Adipose tissue (tissue), 3 donors: ENCODE data around the gene RRBP1. TPM values are rescaled to one million over a fixed set of nuclear protein-coding genes. Genes with fewer than 3 reads are reported as not detected.

ENCODE experiments used
- H3K27ac ChIP-seq: one replicate; pipeline ENCODE4 v1.5.1; 2013; ENCODE audit warnings: low read depth, low read length
- WGBS, 3 donors: extraction: QIAGEN DNeasy Blood & Tissue Kit; methylation state at CpG; one replicate each; pipeline ENCODE4 v1.1.7; 2013; 5-methylcytosine and 5-hydroxymethylcytosine counted together
- polyA plus RNA-seq, 3 donors: library from polyadenylated mRNA; stranded (reverse); fragments of 200-250 nt; gene quantifications; one replicate each; pipeline ENCODE4 v1.2.3, GENCODE V29; 2013
- donor health status: healthy with polysubstance abuse.
- donor health status: Bipolar disorder and iron deficiency.
- donor health status: healthy.

Gene RRBP1
- polyA plus RNA-seq, 3 donors, result 50.9 to 227 (median 80.2) TPM

DNA sequence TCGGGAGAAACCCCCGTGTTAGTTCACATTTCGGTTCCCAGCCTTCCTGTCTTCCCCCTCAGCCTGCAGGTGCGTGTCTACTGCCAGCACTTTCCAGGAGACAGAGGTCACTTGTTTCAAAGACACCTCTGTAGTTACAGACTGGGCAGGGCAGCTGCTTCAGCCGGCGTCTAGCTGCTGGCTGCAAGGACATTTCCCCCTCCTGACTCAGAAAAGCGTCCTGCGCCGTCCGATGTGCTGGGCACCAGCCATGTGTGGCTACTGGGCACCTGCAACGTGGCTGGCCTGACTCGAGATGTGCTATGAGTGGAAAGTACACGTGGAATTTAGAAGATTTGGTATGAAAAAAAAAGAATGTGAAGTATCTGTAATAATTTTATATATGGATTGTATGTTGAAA lies 37.6 kb downstream of the RRBP1 start:
- no peak overlapping the region for H3K27ac ChIP-seq
- WGBS, 3 donors, result 42 to 88% (median 83%) methylated on average over 13 of the region's 13 CpGs

GRCh38 chr20:17643531-17644188 lies 38.4 kb downstream of the RRBP1 start:
- H3K27ac ChIP-seq, result no peak overlapping the region
- WGBS, 3 donors, result 43 to 79% (median 76%) methylated on average over 10 of the region's 10 CpGs

GRCh38 chr20:17642404-17643269 lies 39.4 kb downstream of the RRBP1 start:
- 48 to 85% (median 81%) methylated on average over 19 of the region's 19 CpGs for WGBS, 3 donors
- H3K27ac ChIP-seq, result no peak overlapping the region

DNA sequence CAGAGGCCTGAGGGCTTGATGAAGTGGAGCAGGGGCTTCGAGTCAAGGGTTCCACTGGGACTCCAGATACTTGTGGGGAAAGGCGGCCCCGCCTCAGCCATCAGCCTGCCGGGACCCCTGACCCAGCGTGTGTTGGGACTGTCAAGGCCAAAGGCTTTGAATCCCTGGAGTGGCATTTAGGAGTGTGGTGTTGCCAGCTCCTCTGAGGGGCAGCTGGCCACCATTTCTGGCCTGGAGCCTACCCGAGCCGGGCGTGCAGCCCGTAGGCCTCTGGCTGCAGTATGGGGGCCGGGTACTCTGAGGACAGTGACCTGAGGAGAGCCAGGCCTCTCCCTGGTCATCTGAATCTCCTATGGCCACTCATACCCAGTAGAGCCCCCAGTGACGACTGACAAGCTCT lies 40.0 kb downstream of the RRBP1 start:
- H3K27ac ChIP-seq, result no peak overlapping the region
- 38 to 86% (median 71%) methylated on average over 11 of the region's 11 CpGs for WGBS, 3 donors

- 60 to 80% (median 71%) methylated on average over 18 of the region's 18 CpGs for WGBS, 3 donors
- no peak overlapping the region for H3K27ac ChIP-seq
Observed at GRCh38 chr20:17641520-17641964, 40.5 kb downstream of the RRBP1 start.

DNA sequence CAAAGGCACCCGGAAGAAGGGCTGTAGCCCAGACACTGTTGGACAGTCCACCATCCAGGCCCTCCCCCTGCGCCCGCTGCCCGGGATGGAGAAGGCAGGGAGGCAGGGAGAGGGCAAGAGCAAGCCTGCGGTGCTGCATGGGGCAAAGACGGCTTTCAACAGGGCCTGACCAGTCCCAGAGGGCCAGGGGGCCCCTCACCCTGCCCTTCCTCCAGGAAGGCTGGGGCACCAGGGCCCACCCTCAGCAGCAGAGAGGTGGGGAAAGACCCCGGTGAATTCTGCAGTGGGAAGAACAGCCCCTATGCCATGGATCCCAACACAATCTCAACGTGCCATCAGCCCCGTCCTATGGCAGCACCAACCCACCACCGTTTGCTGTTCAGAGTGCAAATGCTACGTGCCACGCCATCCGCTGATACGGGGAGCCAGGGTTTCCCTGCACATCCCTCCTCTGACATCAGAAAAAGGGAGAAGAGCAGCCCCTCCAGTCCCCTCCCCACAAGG lies 41.1 kb downstream of the RRBP1 start:
- H3K27ac ChIP-seq, result no peak overlapping the region
- 60 to 93% (median 88%) methylated on average over 14 of the region's 14 CpGs for WGBS, 3 donors

DNA sequence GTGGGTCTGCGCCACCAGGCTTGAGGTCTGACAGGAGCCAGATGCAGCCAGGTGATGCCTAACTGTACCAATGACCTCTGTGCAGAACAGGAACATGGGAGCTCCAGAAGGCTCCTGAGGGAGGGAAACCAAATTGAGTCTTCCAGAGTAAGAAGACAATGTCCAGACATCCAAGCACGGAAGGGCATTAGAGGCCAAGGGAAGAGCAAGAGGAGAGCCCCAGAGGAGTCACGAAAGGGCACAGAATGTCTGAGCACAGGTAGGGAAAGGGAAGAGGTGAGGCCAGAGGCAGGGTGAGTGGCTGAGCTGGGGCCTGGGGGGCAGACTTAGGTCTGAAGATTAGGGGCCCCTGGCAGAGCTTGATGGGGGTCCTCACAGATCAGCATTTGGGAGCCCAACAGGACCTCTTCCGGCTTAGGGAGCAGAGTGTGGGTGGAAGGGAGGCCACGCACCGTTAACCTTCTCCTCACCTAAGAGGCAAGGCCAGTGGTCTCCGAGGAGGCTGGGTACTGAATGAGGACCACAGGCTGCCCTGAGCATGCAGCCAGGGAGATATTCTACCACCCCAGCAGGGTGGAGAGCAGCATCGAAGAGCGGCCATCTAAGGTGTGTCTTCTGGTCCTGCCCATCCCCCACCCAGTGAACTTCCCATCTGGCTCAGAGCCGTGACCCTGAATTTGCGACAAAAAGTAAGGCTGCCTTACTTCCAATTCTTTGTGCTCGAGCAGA lies 41.7 kb downstream of the RRBP1 start:
- 58 to 91% (median 86%) methylated on average over 12 of the region's 12 CpGs for WGBS, 3 donors

GRCh38 chr20:17638835-17639407 lies 43.1 kb downstream of the RRBP1 start:
- H3K27ac ChIP-seq, result no peak overlapping the region
- 60 to 89% (median 85%) methylated on average over 6 of the region's 6 CpGs for WGBS, 3 donors

More for the DNA sequence above, 41.7 kb downstream of the RRBP1 start:
- no peak overlapping the region for H3K27ac ChIP-seq

GRCh38 chr20:17637985-17638640 lies 43.9 kb downstream of the RRBP1 start:
- no peak overlapping the region for H3K27ac ChIP-seq
- 62 to 82% (median 78%) methylated on average over 13 of the region's 13 CpGs for whole genome bisulfite sequencing, 3 donors

- 37 to 89% (median 74%) methylated on average over 4 of the region's 4 CpGs for WGBS, 3 donors
- H3K27ac ChIP-seq, result no peak overlapping the region
Observed at GRCh38 chr20:17637413-17637780, 44.6 kb downstream of the RRBP1 start.

- no peak overlapping the region for H3K27ac ChIP-seq
- WGBS, 3 donors, result 54 to 82% (median 75%) methylated on average over 24 of the region's 24 CpGs
Observed at GRCh38 chr20:17636523-17637412, 45.3 kb downstream of the RRBP1 start.

GRCh38 chr20:17635332-17636244 lies 46.5 kb downstream of the RRBP1 start:
- 46 to 60% (median 54%) methylated on average over 25 of the region's 25 CpGs for WGBS, 3 donors
- no peak overlapping the region for H3K27ac ChIP-seq

DNA sequence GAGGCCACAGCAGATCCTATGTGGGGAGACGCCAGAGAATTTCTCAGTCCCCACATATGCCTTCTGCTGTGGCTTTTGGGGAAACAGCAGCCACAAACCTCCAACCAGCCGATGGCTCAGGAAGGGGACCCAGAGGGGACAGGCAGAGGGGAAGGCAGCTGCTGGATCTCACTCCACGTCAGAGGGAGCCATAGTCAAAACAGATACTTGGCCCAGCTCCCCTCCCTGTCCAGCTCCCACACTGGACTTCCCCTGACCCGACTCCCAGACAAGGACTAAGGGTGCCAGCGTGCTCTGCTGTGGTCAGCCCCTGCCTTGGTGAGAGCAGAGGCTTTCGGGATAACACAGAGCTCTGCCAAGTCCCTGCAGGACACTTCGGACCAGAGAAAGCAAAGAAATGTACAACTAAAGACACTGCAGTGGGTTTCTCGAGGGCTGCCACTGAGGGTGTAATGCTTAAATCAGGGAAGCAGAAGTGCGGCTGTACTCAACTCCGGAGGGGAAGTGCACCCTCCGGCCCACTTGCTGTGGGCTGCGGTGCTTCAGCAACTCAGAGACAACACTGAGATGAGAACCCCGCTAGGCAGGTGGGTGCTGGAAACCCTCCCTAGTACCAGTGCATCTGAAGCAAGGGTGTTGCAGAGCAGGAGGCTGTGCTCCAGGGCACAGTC lies 47.2 kb downstream of the RRBP1 start:
- 35 to 53% (median 44%) methylated on average over 13 of the region's 13 CpGs for WGBS, 3 donors
- H3K27ac ChIP-seq, result no peak overlapping the region

DNA sequence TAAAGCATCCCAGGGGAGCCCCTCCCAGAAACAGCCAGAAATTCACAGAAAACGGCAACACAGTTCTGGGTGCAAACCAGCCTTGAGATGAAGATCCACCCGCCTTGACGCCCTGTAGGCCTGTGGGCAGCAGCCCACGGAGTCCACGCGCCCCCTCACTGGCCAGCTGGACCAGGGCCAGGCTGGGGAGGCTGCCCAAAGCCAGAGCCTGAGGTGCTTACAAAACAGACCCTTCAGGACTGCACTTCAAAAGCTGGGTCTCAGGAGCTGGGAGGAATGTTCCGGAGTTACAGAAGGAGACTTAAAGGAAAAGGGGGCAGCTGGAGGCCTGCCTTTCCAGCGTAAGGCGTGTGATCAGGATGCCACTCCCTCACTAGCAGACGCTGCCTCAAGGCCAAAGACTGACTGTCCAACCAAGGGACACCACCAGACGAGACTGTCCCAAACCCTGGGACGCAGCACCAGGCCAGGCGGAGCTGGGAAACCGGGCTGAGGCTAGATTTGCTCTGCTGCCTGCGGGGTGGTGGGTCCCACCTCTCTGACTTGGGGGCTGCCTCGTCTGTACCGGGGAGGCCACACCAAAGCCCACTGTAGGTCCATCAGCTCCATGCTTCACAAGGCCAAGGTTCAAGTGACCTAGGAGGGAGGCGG lies 48.1 kb downstream of the RRBP1 start:
- 59 to 76% (median 75%) methylated on average over 18 of the region's 18 CpGs for WGBS, 3 donors

GRCh38 chr20:17633221-17633849 lies 48.7 kb downstream of the RRBP1 start:
- 60 to 94% (median 93%) methylated on average over 13 of the region's 13 CpGs for WGBS, 3 donors
- H3K27ac ChIP-seq, result no peak overlapping the region

More for the DNA sequence above, 48.1 kb downstream of the RRBP1 start:
- no peak overlapping the region for H3K27ac ChIP-seq
